ENCODE results near the gene ADAP1. TPM values are rescaled to one million over a fixed set of nuclear protein-coding genes. Genes with fewer than 3 reads are reported as not detected.

Gene ADAP1
- total and polyA plus RNA-seq, 7 donors, result 11.4 to 157 (median 72.6) TPM

DNA sequence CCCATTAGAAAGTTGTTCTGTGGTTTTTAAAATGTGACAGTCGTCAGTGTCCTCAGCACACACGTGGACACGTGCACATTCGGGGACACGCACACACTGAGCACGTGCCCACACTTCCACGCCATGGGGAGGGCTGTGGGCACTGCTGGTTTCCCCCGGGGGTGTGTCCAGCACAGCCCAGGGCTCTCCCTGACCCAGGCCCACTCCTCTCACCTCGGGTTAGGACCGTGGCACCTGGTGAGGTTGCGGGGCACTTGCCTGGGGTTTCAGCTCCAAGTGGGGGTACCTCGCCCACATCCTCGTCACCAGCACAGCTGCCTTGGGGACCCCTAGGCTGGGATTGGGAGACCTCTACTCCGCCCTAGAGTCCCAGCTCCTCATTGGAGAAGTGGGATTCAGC, 57.4 kb downstream of the ADAP1 start:
- intact Hi-C loops (cut with DNase I), result no loop called here
- Histone ChIP-seq H3K9me3 (no peaks in the 10 kb centered on the region), H3K36me3 (peaks cover 26 to 75% (median 37%) of the 10 kb centered on the region in 4 donors), H3K4me1 (peaks cover 0 to 22% (median 20%) of the 10 kb centered on the region in 4 donors), H3K27ac (peak overlapping the region in 1 of 4 donors; percentile 40), H3K4me3 (no peak overlapping the region), H3K27me3 (no peaks in the 10 kb centered on the region)
- TF ChIP-seq, protein P1, sequence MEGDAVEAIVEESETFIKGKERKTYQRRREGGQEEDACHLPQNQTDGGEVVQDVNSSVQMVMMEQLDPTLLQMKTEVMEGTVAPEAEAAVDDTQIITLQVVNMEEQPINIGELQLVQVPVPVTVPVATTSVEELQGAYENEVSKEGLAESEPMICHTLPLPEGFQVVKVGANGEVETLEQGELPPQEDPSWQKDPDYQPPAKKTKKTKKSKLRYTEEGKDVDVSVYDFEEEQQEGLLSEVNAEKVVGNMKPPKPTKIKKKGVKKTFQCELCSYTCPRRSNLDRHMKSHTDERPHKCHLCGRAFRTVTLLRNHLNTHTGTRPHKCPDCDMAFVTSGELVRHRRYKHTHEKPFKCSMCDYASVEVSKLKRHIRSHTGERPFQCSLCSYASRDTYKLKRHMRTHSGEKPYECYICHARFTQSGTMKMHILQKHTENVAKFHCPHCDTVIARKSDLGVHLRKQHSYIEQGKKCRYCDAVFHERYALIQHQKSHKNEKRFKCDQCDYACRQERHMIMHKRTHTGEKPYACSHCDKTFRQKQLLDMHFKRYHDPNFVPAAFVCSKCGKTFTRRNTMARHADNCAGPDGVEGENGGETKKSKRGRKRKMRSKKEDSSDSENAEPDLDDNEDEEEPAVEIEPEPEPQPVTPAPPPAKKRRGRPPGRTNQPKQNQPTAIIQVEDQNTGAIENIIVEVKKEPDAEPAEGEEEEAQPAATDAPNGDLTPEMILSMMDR (IDR thresholded peaks at IDR 0.05), result no peak
- WGBS, 2 donors, result 89 to 93% methylated on average over 14 of the region's 14 CpGs
- no peak for DNase-seq

DNA sequence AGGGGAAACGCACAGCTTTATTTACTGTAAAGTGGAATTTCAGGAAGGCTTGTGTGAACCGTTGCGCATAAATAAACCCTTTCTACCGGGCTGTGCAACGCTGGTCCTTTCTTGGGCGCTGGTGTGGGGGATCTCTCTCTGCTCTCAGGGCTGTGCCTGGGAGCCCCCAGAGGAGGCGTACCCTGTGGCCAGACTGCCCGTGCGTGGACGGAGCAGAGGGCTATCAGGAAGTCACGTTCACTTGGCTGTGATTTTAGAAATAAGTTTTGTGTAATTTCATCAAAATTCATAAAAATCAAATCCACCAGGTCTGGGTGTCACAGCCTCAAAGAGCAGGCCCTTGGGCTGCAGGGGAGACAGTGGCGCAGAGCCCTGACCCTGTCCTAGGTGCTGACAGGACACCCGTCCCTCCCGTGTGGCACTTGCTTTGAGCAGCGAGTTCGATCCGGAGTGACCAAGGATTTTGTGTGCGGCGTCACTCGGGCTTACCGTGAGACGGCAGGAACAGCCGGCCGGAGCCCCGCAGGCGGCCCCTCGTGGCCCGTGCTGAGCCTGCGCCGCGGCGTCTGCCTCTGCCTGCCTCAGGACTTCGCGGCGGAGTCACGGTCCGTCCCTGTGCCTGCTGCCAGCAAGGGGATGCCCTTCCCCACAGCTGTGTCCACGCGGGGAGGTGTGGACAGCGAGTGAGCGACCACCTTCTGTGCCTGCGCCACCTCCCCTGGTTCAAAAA, 58.0 kb downstream of the ADAP1 start:
- no peak overlapping the region for H3K27ac ChIP-seq
- intact Hi-C loops (cut with DNase I), result no loop called here
- DNase-seq, result no peak
- no peaks in the 10 kb centered on the region for H3K9me3 ChIP-seq
- WGBS, 2 donors, result 95 to 96% methylated on average over 42 of the region's 42 CpGs
- no peaks in the 10 kb centered on the region for H3K27me3 ChIP-seq
- peaks cover 31 to 81% (median 43%) of the 10 kb centered on the region in 4 donors for H3K36me3 ChIP-seq
- TF ChIP-seq, protein P1 (IDR thresholded peaks at IDR 0.05), result no peak
- TF ChIP-seq EP300 (IDR thresholded peaks at IDR 0.05) (no peak), POLR2AphosphoS5 (IDR thresholded peaks at IDR 0.05) (no peak), POLR2A (IDR thresholded peaks at IDR 0.05) (no peak)
- H3K4me1 ChIP-seq, result peaks cover 0 to 18% (median 16%) of the 10 kb centered on the region in 4 donors
- H3K4me3 ChIP-seq, result no peak overlapping the region

DNA sequence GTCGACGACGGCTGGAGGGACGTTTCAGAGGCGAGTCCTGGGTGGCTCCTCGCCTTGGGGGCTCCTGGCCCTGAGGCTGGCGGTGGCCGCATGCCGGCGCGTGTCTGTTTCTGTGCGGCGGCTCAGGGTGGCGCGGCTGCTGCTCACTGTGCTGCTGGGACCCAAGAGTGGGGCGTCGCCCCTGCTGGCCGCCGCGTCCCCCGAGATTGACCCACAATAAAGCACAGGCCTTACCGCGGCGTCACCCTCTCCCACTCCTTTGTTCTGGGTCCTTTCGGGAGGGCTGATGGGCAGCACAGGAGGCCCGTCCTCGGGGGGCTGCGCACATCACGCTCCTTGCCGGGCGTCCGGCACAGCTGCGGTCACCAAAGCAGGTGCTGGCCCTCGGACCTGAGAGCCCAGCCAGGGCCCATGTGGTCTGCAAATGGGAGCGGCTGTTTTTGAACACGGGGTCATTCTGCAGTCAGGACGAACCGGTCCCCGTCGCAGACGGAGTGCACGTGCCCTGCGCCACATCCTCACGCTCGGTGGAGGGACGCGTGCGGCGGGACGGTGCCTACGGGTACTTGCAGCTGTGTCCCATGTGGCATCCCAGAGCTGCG, 58.9 kb downstream of the ADAP1 start:
- H3K27ac ChIP-seq, result no peak overlapping the region
- no peaks in the 10 kb centered on the region for H3K9me3 ChIP-seq
- peaks cover 0 to 11% (median 10%) of the 10 kb centered on the region in 4 donors for H3K4me1 ChIP-seq
- intact Hi-C loops (cut with DNase I), result no loop called here
- H3K4me3 ChIP-seq, result no peak overlapping the region
- H3K27me3 ChIP-seq, result no peaks in the 10 kb centered on the region
- no peak for DNase-seq
- TF ChIP-seq POLR2A (IDR thresholded peaks at IDR 0.05) (no peak), EP300 (IDR thresholded peaks at IDR 0.05) (no peak), POLR2AphosphoS5 (IDR thresholded peaks at IDR 0.05) (no peak)
- TF ChIP-seq, protein P1 (IDR thresholded peaks at IDR 0.05), result no peak
- 97% methylated on average over 52 of the region's 52 CpGs for WGBS, 2 donors
- peaks cover 38 to 90% (median 51%) of the 10 kb centered on the region in 4 donors for H3K36me3 ChIP-seq

DNA sequence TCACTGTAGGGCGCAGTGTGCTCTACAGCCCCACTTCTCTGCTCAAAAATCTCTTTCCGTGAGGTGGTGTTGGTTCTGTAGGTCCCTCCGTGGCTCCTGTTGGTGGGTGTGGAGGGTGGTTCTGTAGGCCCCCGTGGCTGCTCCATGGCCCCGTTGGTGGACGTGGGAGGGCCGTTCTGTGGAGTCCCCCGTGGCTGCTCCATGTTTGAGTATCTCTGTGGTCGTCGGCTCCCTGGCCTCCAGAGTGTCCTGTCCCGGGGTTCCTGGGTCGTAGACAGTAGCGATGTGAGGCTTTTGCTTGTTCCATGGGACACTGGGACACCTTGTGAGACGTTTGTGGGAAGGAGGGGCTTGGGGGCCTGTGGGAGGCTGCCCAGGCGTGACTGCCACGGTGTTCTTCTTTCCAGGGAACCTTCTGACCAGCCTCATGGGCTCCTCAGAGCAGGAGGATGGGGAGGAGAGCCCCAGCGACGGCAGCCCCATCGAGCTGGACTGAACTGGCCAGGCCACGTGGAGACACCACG, 59.5 kb downstream of the ADAP1 start:
- Histone ChIP-seq H3K27me3 (no peaks in the 10 kb centered on the region), H3K9me3 (no peaks in the 10 kb centered on the region), H3K36me3 (peaks cover 38 to 93% (median 52%) of the 10 kb centered on the region in 4 donors), H3K4me1 (peaks cover 0 to 11% (median 10%) of the 10 kb centered on the region in 4 donors), H3K27ac (no peak overlapping the region), H3K4me3 (no peak overlapping the region)
- TF ChIP-seq POLR2A (IDR thresholded peaks at IDR 0.05) (no peak), EP300 (IDR thresholded peaks at IDR 0.05) (no peak)
- TF ChIP-seq, protein P1 (IDR thresholded peaks at IDR 0.05), result no peak
- 93 to 95% methylated on average over 21 of the region's 21 CpGs for WGBS, 2 donors
- no peak for DNase-seq
- intact Hi-C loops (cut with DNase I), result no loop called here

All from sigmoid colon (tissue), 7 donors.